Activated CD4-positive, CD25-positive, alpha-beta regulatory T cell treated with anti-CD3 and anti-CD28 coated beads, Interleukin-2, amount 50 U/mL, for 24 hours (primary cell): ENCODE data around the gene LRCOL1.

Experiments used
- ATAC-seq, 2 donors: fragments of 150-1000 bp; cut with Tn5 transposase; one replicate each; pipeline ENCODE4 v1.10.0; 2021; ENCODE audit warnings: mild to moderate bottlenecking in 1 of 2, moderate library complexity in 1 of 2

The LRCOL1 gene

GRCh38 chr12:132562489-132563021 is 47.8 kb downstream of the LRCOL1 start:
- ATAC-seq, result no peak

GRCh38 chr12:132561427-132562156 is 48.8 kb downstream of the LRCOL1 start:
- no peak for ATAC-seq

- ATAC-seq, result peak; percentile 50 to 59
These were observed 49.6 kb downstream of the LRCOL1 start for GRCh38 chr12:132560614-132561426.

- ATAC-seq, result peak; percentile 33 to 41
These were observed 50.1 kb downstream of the LRCOL1 start for GRCh38 chr12:132560364-132560613.

- peak; percentile 63 to 70 for ATAC-seq
These were observed 50.6 kb downstream of the LRCOL1 start for GRCh38 chr12:132559652-132560363.

GRCh38 chr12:132558861-132559623 is 51.3 kb downstream of the LRCOL1 start:
- ATAC-seq, result no peak

- ATAC-seq, result no peak
These were observed 52.1 kb downstream of the LRCOL1 start for GRCh38 chr12:132558042-132558856.

GRCh38 chr12:132557291-132558015 is 52.9 kb downstream of the LRCOL1 start:
- no peak for ATAC-seq

GRCh38 chr12:132556801-132557200 is 53.6 kb downstream of the LRCOL1 start:
- no peak for ATAC-seq

GRCh38 chr12:132556216-132556615 is 54.2 kb downstream of the LRCOL1 start:
- no peak for ATAC-seq

- ATAC-seq, result no peak
These were observed 54.7 kb downstream of the LRCOL1 start for GRCh38 chr12:132555686-132556085.

GRCh38 chr12:132554845-132555630 is 55.3 kb downstream of the LRCOL1 start:
- no peak for ATAC-seq
